ENCODE data around the gene NRXN3.

Gene NRXN3

GRCh38 chr14:79333198-79333546, 1163.0 kb downstream of the NRXN3 start:
- TF ChIP-seq CTCF (IDR thresholded peaks at IDR 0.05; ENCODE audit: low read depth, low read length, missing control alignments), result no peak
- H3K4me3 ChIP-seq (ENCODE audit: low read depth, low read length), result no peak overlapping the region
- no peak for DNase-seq (ENCODE audit: low read depth)
- in situ Hi-C loops (cut with HindIII; ENCODE audit: low sequenced_read_pairs), result no loop called here

- no peak for TF ChIP-seq CTCF (IDR thresholded peaks at IDR 0.05; ENCODE audit: low read depth, low read length, missing control alignments)
- DNase-seq (ENCODE audit: low read depth), result no peak
- in situ Hi-C loops (cut with HindIII; ENCODE audit: low sequenced_read_pairs), result no loop called here
- no peak overlapping the region for H3K4me3 ChIP-seq (ENCODE audit: low read depth, low read length)
Measured at GRCh38 chr14:79334272-79334671, 1164.1 kb downstream of the NRXN3 start.

GRCh38 chr14:79337761-79338160, 1167.6 kb downstream of the NRXN3 start:
- DNase-seq (ENCODE audit: low read depth), result no peak
- TF ChIP-seq CTCF (IDR thresholded peaks at IDR 0.05; ENCODE audit: low read depth, low read length, missing control alignments), result no peak
- in situ Hi-C loops (cut with HindIII; ENCODE audit: low sequenced_read_pairs), result no loop called here
- no peak overlapping the region for H3K4me3 ChIP-seq (ENCODE audit: low read depth, low read length)

GRCh38 chr14:79342942-79343341, 1172.8 kb downstream of the NRXN3 start:
- TF ChIP-seq CTCF (IDR thresholded peaks at IDR 0.05; ENCODE audit: low read depth, low read length, missing control alignments), result no peak
- no peak overlapping the region for H3K4me3 ChIP-seq (ENCODE audit: low read depth, low read length)
- DNase-seq (ENCODE audit: low read depth), result no peak
- in situ Hi-C loops (cut with HindIII; ENCODE audit: low sequenced_read_pairs), result no loop called here

GRCh38 chr14:79351011-79351410, 1180.8 kb downstream of the NRXN3 start:
- in situ Hi-C loops (cut with HindIII; ENCODE audit: low sequenced_read_pairs), result loop anchor here (5.0 kb wide), 1 partner anchor 41 kb away; no protein-coding TSS in a partner anchor
- no peak for DNase-seq (ENCODE audit: low read depth)
- TF ChIP-seq CTCF (IDR thresholded peaks at IDR 0.05; ENCODE audit: low read depth, low read length, missing control alignments), result no peak
- H3K4me3 ChIP-seq (ENCODE audit: low read depth, low read length), result no peak overlapping the region

GRCh38 chr14:79352076-79352630, 1182.0 kb downstream of the NRXN3 start:
- no peak for TF ChIP-seq CTCF (IDR thresholded peaks at IDR 0.05; ENCODE audit: low read depth, low read length, missing control alignments)

More at GRCh38 chr14:79352076-79352630, 1182.0 kb downstream of the NRXN3 start:
- DNase-seq (ENCODE audit: low read depth), result no peak
- in situ Hi-C loops (cut with HindIII; ENCODE audit: low sequenced_read_pairs), result loop anchor here (5.0 kb wide), 1 partner anchor 40 kb away; no protein-coding TSS in a partner anchor
- H3K4me3 ChIP-seq (ENCODE audit: low read depth, low read length), result no peak overlapping the region

Data from astrocyte of the cerebellum (primary cell).